B cell (primary cell): ENCODE data around the gene PALM.

Experiments used
- CTCF ChIP-seq: fragments of 200-600 bp; IDR thresholded peaks from one replicate; pipeline ENCODE4 v1.8.0; 2022; ENCODE audit warnings: antibody characterized with exemption, mild to moderate bottlenecking
- EZH2 ChIP-seq: IDR thresholded peaks from 2 replicates; pipeline ENCODE4 v1.6.1; 2012; ENCODE audit warnings: borderline replicate concordance, low read depth, mild to moderate bottlenecking, moderate library complexity, low read length; ENCODE audit not compliant: insufficient read depth, poor library complexity, severe bottlenecking

- TF ChIP-seq CTCF: peak; percentile 56
- TF ChIP-seq EZH2: no peak
Measured at GRCh38 chr19:680287-681028, 28.3 kb upstream of the PALM start.
